ENCODE measurements around the gene PGAM5. TPM values are rescaled to one million over a fixed set of nuclear protein-coding genes. Genes with fewer than 3 reads are reported as not detected.

PGAM5 gene
- polyA plus RNA-seq, 1 donor from 2014 or later: 21.4 TPM

- Mint-ChIP-seq H3K36me3 (peaks cover 3% of the 10 kb centered on the region), H3K9me3 (no peaks in the 10 kb centered on the region), H3K27me3 (peaks cover 1% of the 10 kb centered on the region), H3K27ac (peak overlapping the region in 1 of 3 donors; percentile 97), H3K4me1 (peaks cover 36 to 41% (median 41%) of the 10 kb centered on the region in 3 donors), H3K4me3 (peak overlapping the region in 1 of 4 donors; percentile 35)
Measured at GRCh38 chr12:132764231-132764630, 53.6 kb downstream of the PGAM5 start.

GRCh38 chr12:132765361-132765760 lies 54.7 kb downstream of the PGAM5 start:
- Mint-ChIP-seq H3K4me3 (peak overlapping the region in 3 of 4 donors; percentile 7 to 75 (median 65)), H3K27ac (peak overlapping the region in 2 of 3 donors; percentile 57 to 97), H3K27me3 (peaks cover 2% of the 10 kb centered on the region), H3K4me1 (peaks cover 42 to 49% (median 47%) of the 10 kb centered on the region in 3 donors), H3K36me3 (peaks cover 2% of the 10 kb centered on the region), H3K9me3 (no peaks in the 10 kb centered on the region)

- Mint-ChIP-seq H3K4me1 (peaks cover 42 to 47% (median 45%) of the 10 kb centered on the region in 3 donors), H3K4me3 (peak overlapping the region in 2 of 4 donors; percentile 75), H3K27ac (peak overlapping the region in 2 of 3 donors; percentile 75 to 84)
Measured at GRCh38 chr12:132766380-132767085, 55.9 kb downstream of the PGAM5 start.

GRCh38 chr12:132771126-132771838 lies 60.6 kb downstream of the PGAM5 start:
- no peaks in the 10 kb centered on the region for H3K36me3 Mint-ChIP-seq
- peaks cover 44 to 46% (median 46%) of the 10 kb centered on the region in 3 donors for H3K4me1 Mint-ChIP-seq
- no peaks in the 10 kb centered on the region for H3K9me3 Mint-ChIP-seq
- peak overlapping the region; percentile 96 to 98 (median 97) for H3K27ac Mint-ChIP-seq
- peak overlapping the region; percentile 62 to 91 (median 86) for H3K4me3 Mint-ChIP-seq
- peaks cover 2% of the 10 kb centered on the region for H3K27me3 Mint-ChIP-seq

More at GRCh38 chr12:132766380-132767085, 55.9 kb downstream of the PGAM5 start:
- peaks cover 2% of the 10 kb centered on the region for H3K27me3 Mint-ChIP-seq
- no peaks in the 10 kb centered on the region for H3K36me3 Mint-ChIP-seq
- H3K9me3 Mint-ChIP-seq: no peaks in the 10 kb centered on the region

Other genes with a start within 250 kb of the PGAM5 start
- 6.8 TPM for gene FBRSL1, start 220.7 kb upstream of the PGAM5 start, polyA plus RNA-seq
- gene LRCOL1, start 100.3 kb upstream of the PGAM5 start, polyA plus RNA-seq: not detected
- not detected for gene P2RX2, start 92.1 kb upstream of the PGAM5 start, polyA plus RNA-seq
- 3.4 TPM for gene POLE, start 23.5 kb upstream of the PGAM5 start, polyA plus RNA-seq
- 6.2 TPM for gene PXMP2, start 23.3 kb upstream of the PGAM5 start, polyA plus RNA-seq
- 26.6 TPM for gene ANKLE2, start 51.0 kb downstream of the PGAM5 start, polyA plus RNA-seq
- 11.5 TPM for gene GOLGA3, start 118.0 kb downstream of the PGAM5 start, polyA plus RNA-seq
- 24.3 TPM for gene CHFR, start 176.8 kb downstream of the PGAM5 start, polyA plus RNA-seq
- gene ZNF605, start 245.5 kb downstream of the PGAM5 start, polyA plus RNA-seq: 3.6 TPM